GM19395 (cell line): ENCODE measurements around the gene ARFGEF2.
A peak's percentile ranks its signal among the peaks of the same experiment; 100 is the strongest.

Experiments
- ATAC-seq: cut with Tn5 transposase; IDR thresholded peaks from one replicate; pipeline ENCODE4 v1.9.1; 2021; ENCODE audit warnings: mild to moderate bottlenecking, moderate library complexity; ENCODE audit not compliant: unreplicated experiment

Gene ARFGEF2

GRCh38 chr20:48898896-48899530 is 22.5 kb upstream of the ARFGEF2 start:
- ATAC-seq, result no peak

- ATAC-seq, result no peak
Measured at GRCh38 chr20:48899881-48900280, 21.6 kb upstream of the ARFGEF2 start.

GRCh38 chr20:48901326-48901725 is 20.2 kb upstream of the ARFGEF2 start:
- ATAC-seq, result no peak

GRCh38 chr20:48903705-48904104 is 17.8 kb upstream of the ARFGEF2 start:
- no peak for ATAC-seq

GRCh38 chr20:48904566-48905296 is 16.8 kb upstream of the ARFGEF2 start:
- no peak for ATAC-seq

- ATAC-seq, result no peak
Measured at GRCh38 chr20:48905297-48905647, 16.2 kb upstream of the ARFGEF2 start.

GRCh38 chr20:48906221-48906877 is 15.2 kb upstream of the ARFGEF2 start:
- no peak for ATAC-seq

GRCh38 chr20:48908656-48909319 is 12.7 kb upstream of the ARFGEF2 start:
- no peak for ATAC-seq

- ATAC-seq, result no peak
Measured at GRCh38 chr20:48909910-48910309, 11.6 kb upstream of the ARFGEF2 start.

GRCh38 chr20:48910347-48910781 is 11.1 kb upstream of the ARFGEF2 start:
- ATAC-seq, result no peak

- ATAC-seq, result peak; percentile 84
Measured at GRCh38 chr20:48912065-48912464, 9.4 kb upstream of the ARFGEF2 start.

GRCh38 chr20:48916699-48917098 is 4.8 kb upstream of the ARFGEF2 start:
- no peak for ATAC-seq

- ATAC-seq, result no peak
Measured at GRCh38 chr20:48919336-48919881, 2.1 kb upstream of the ARFGEF2 start.

GRCh38 chr20:48919882-48920526 is 1.5 kb upstream of the ARFGEF2 start:
- no peak for ATAC-seq

- ATAC-seq, result no peak
Measured at GRCh38 chr20:48920527-48921167, 864 bp upstream of the ARFGEF2 start.

- peak; percentile 42 for ATAC-seq
Measured at GRCh38 chr20:48921883-48922820, 641 bp downstream of the ARFGEF2 start.

- ATAC-seq, result no peak
Measured at GRCh38 chr20:48923149-48923718, 1.7 kb downstream of the ARFGEF2 start.

GRCh38 chr20:48924756-48925109 is 3.2 kb downstream of the ARFGEF2 start:
- no peak for ATAC-seq

GRCh38 chr20:48926267-48926666 is 4.8 kb downstream of the ARFGEF2 start:
- no peak for ATAC-seq
